ENCODE measurements around the gene FLT3LG. TPM values are rescaled to one million over a fixed set of nuclear protein-coding genes. Genes with fewer than 3 reads are reported as not detected.
A peak's percentile ranks its signal among the peaks of the same experiment; 100 is the strongest.

The FLT3LG gene
- total and polyA plus RNA-seq, 9 of the 15 experiments (the other 6 are each of a cell fraction or from before 2014, with no cell fraction given): 0.31 to 6.4 (median 1.1) TPM

GRCh38 chr19:49487277-49488045 is 13.4 kb downstream of the FLT3LG start, which contains the start of gene RPL13A (continued):
- peak in 1 of 2 experiments; percentile 68 for TF ChIP-seq AFF1 (IDR thresholded peaks at IDR 0.05; ENCODE audit: low read depth in 1 of 2, partially characterized antibody in 2 of 2)
- TF ChIP-seq NONO (IDR thresholded peaks at IDR 0.05; ENCODE audit: low read depth in 2 of 2, low read length in 1 of 2): peak in 1 of 2 experiments; percentile 80; a peak in 2 of 4 replicates
- TF ChIP-seq FOXM1 (IDR thresholded peaks at IDR 0.05; ENCODE audit: low read depth): 0 out of 2 replicates have a peak, but pooled peaks have one; percentile 19
- no peak for TF ChIP-seq FOXM1 (CRISPR knock-in tag; IDR thresholded peaks at IDR 0.05; ENCODE audit: low read depth)
- peak; percentile 92 for TF ChIP-seq POLR2AphosphoS2 (IDR thresholded peaks at IDR 0.05; ENCODE audit: low read length)
- TF ChIP-seq CUX1 (CRISPR knock-in tag; IDR thresholded peaks at IDR 0.05): no peak
- TF ChIP-seq MEIS2 (IDR thresholded peaks at IDR 0.05; ENCODE audit: partially characterized antibody): peak; percentile 92
- no peak for TF ChIP-seq MTF1 (CRISPR knock-in tag; IDR thresholded peaks at IDR 0.05; ENCODE audit: borderline replicate concordance)
- TF ChIP-seq RBM22 (IDR thresholded peaks at IDR 0.05; ENCODE audit: low read depth, low read length, poor library complexity, severe bottlenecking): peak; percentile 91
- TF ChIP-seq POLR3G (IDR thresholded peaks at IDR 0.05; ENCODE audit: extremely low read depth, insufficient read length, insufficient replicate concordance): no peak
- TF ChIP-seq ZNF395 (CRISPR knock-in tag; IDR thresholded peaks at IDR 0.05): peak; percentile 89
- peak; percentile 70; the same call in 1 of the 2 replicates for TF ChIP-seq ZSCAN32 (CRISPR knock-in tag; IDR thresholded peaks at IDR 0.05)
- TF ChIP-seq MLLT1 (IDR thresholded peaks at IDR 0.05): peak; percentile 87 to 93
